A549 (cell line): Measurements from ENCODE around the gene GPR35.

ENCODE experiments used
- POLR2A ChIP-seq: IDR thresholded peaks from 2 replicates; pipeline ENCODE4 v1.6.1; 2012; ENCODE audit warnings: mild to moderate bottlenecking, low read length
- RCOR1 ChIP-seq: fragments of 150-350 bp; IDR thresholded peaks from 2 replicates; pipeline ENCODE4 v1.6.1; 2014; ENCODE audit warnings: antibody characterized with exemption, low read length, low read depth
- TF ChIP-seq, protein P1 (sequence below): fragments of 200-600 bp; sonication (generic); IDR thresholded peaks from 2 replicates; pipeline ENCODE4 v1.6.1; 2016; ENCODE audit warnings: antibody characterized with exemption, mild to moderate bottlenecking, moderate library complexity
- TF ChIP-seq, protein P2 (sequence below): fragments of >200 bp; sonication (Bioruptor Twin); formaldehyde crosslinking; IDR thresholded peaks from 3 replicates; pipeline ENCODE4 v1.5.1; 2016
- TF ChIP-seq, protein P3 (sequence below): IDR thresholded peaks from 2 replicates; pipeline ENCODE4 v1.6.1; 2012

DNA sequence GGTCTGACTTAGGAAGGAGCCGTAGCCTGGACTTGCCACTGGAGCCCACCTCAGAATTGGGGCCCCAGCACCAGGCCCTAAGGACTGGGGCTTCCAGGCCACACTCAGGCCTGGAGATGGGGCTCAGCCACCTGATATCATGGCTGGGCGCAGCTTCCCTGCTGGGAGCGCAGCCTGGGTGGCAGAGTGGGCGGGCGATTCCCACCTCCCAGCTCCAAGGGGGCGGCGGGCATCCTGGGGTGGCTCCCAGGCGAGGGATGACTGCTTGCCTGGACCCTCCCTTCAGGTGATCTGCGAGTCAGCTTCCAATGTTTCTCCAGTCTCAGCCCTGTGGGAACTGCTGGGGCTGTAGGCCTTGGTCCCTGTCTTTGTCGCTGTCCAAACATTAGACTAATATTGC is 20.1 kb downstream of the GPR35 start:
- TF ChIP-seq, protein P1, sequence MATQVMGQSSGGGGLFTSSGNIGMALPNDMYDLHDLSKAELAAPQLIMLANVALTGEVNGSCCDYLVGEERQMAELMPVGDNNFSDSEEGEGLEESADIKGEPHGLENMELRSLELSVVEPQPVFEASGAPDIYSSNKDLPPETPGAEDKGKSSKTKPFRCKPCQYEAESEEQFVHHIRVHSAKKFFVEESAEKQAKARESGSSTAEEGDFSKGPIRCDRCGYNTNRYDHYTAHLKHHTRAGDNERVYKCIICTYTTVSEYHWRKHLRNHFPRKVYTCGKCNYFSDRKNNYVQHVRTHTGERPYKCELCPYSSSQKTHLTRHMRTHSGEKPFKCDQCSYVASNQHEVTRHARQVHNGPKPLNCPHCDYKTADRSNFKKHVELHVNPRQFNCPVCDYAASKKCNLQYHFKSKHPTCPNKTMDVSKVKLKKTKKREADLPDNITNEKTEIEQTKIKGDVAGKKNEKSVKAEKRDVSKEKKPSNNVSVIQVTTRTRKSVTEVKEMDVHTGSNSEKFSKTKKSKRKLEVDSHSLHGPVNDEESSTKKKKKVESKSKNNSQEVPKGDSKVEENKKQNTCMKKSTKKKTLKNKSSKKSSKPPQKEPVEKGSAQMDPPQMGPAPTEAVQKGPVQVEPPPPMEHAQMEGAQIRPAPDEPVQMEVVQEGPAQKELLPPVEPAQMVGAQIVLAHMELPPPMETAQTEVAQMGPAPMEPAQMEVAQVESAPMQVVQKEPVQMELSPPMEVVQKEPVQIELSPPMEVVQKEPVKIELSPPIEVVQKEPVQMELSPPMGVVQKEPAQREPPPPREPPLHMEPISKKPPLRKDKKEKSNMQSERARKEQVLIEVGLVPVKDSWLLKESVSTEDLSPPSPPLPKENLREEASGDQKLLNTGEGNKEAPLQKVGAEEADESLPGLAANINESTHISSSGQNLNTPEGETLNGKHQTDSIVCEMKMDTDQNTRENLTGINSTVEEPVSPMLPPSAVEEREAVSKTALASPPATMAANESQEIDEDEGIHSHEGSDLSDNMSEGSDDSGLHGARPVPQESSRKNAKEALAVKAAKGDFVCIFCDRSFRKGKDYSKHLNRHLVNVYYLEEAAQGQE, result no peak
- TF ChIP-seq, protein P2, sequence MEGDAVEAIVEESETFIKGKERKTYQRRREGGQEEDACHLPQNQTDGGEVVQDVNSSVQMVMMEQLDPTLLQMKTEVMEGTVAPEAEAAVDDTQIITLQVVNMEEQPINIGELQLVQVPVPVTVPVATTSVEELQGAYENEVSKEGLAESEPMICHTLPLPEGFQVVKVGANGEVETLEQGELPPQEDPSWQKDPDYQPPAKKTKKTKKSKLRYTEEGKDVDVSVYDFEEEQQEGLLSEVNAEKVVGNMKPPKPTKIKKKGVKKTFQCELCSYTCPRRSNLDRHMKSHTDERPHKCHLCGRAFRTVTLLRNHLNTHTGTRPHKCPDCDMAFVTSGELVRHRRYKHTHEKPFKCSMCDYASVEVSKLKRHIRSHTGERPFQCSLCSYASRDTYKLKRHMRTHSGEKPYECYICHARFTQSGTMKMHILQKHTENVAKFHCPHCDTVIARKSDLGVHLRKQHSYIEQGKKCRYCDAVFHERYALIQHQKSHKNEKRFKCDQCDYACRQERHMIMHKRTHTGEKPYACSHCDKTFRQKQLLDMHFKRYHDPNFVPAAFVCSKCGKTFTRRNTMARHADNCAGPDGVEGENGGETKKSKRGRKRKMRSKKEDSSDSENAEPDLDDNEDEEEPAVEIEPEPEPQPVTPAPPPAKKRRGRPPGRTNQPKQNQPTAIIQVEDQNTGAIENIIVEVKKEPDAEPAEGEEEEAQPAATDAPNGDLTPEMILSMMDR, result no peak
- TF ChIP-seq, protein P3, sequence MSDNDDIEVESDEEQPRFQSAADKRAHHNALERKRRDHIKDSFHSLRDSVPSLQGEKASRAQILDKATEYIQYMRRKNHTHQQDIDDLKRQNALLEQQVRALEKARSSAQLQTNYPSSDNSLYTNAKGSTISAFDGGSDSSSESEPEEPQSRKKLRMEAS, result no peak
- TF ChIP-seq POLR2A (no peak), RCOR1 (no peak)
